Nephron (organoid): ENCODE data around the gene DIAPH2.
"Not testable (repeated sequence)": the region's sequence is repeated elsewhere in the genome, so short reads cannot be mapped to it uniquely, and the experiment has no call there.

Source experiments
- H3K27ac Mint-ChIP-seq, 3 experiments: 2 replicates each; pipeline ENCODE4 v1.8.0; 2020; ENCODE audit warnings: mixed read lengths in 3 of 3, mild to moderate bottlenecking in 2 of 3, moderate library complexity in 1 of 3
- H3K27me3 Mint-ChIP-seq: 2 replicates; pipeline ENCODE4 v1.8.0; 2021; ENCODE audit warnings: low read depth, mild to moderate bottlenecking, moderate library complexity, mixed read lengths
- H3K36me3 Mint-ChIP-seq: 2 replicates; pipeline ENCODE4 v1.8.0; 2020; ENCODE audit warnings: low read depth, mixed read lengths
- H3K4me1 Mint-ChIP-seq: 2 replicates; pipeline ENCODE4 v1.8.0; 2020; ENCODE audit warnings: mixed read lengths
- H3K4me3 Mint-ChIP-seq, 3 experiments: 2 replicates each; pipeline ENCODE4 v1.8.0; 2020; ENCODE audit warnings: mild to moderate bottlenecking in 3 of 3, mixed read lengths in 3 of 3, moderate library complexity in 2 of 3
- H3K9me3 Mint-ChIP-seq: 2 replicates; pipeline ENCODE4 v1.8.0; 2020; ENCODE audit warnings: mixed read lengths
- CTCF ChIP-seq, 3 experiments: fragments of 200-600 bp; sonication (generic); IDR thresholded peaks; one replicate each; pipeline ENCODE4 v1.5.0; 2021; ENCODE audit warnings: antibody characterized with exemption in 3 of 3; ENCODE audit not compliant: unreplicated experiment in 3 of 3

DIAPH2 gene

DNA sequence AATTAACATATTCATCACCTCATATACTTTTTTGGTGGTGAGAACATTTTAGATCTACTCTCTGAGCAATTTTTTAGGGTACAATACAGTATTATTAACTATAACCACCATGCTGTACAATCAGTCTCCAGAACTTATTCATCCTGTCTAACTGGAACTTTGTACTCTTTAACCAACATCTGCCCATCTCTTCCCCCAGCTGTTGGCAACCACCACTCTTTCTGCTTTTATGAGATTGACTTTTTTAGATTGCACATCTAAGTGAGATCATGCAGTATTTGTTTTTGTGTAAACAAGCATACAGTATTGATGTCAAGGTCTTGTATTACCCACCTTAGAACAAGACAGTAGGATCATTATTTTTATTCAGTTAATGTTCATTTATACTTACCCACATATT, 715.9 kb downstream of the DIAPH2 start:
- no peak overlapping the region for H3K4me3 Mint-ChIP-seq
- H3K27ac Mint-ChIP-seq, result no peak overlapping the region
- no peaks in the 10 kb centered on the region for H3K36me3 Mint-ChIP-seq
- no peak for TF ChIP-seq CTCF (IDR thresholded peaks at IDR 0.05; ENCODE audit: unreplicated experiment in 3 of 3)
- no peaks in the 10 kb centered on the region for H3K9me3 Mint-ChIP-seq
- no peaks in the 10 kb centered on the region for H3K4me1 Mint-ChIP-seq
- H3K27me3 Mint-ChIP-seq, result peaks cover 3% of the 10 kb centered on the region

DNA sequence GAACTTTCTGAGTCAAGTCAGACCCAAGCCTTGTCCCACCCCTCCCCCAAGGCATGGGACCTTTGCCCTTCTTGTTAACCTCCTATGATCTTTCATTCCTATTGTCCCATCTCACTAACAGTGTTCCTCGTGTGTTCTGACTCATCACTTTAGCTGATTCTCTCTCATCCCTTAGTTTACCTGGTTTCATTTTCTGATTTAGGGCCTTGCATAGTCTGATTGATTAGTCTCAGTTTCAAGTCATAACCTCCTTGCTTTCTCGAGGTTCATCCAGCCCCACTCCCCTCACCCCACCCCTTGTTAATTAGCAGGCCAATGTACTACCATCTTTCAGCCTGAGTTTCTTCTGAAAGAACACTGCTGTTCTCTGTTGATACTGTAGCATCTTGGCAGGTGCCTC, 716.5 kb downstream of the DIAPH2 start:
- TF ChIP-seq CTCF (IDR thresholded peaks at IDR 0.05; ENCODE audit: unreplicated experiment in 3 of 3), result no peak
- peaks cover under 1% of the 10 kb centered on the region for H3K4me1 Mint-ChIP-seq
- no peaks in the 10 kb centered on the region for H3K36me3 Mint-ChIP-seq
- H3K27me3 Mint-ChIP-seq, result peaks cover 3% of the 10 kb centered on the region
- H3K27ac Mint-ChIP-seq, result no peak overlapping the region
- H3K4me3 Mint-ChIP-seq, result no peak overlapping the region
- no peaks in the 10 kb centered on the region for H3K9me3 Mint-ChIP-seq

GRCh38 chrX:97401586-97402136, 717.0 kb downstream of the DIAPH2 start:
- Mint-ChIP-seq H3K9me3 (no peaks in the 10 kb centered on the region), H3K27me3 (peaks cover 3% of the 10 kb centered on the region), H3K4me1 (peaks cover 3% of the 10 kb centered on the region), H3K27ac (no peak overlapping the region), H3K4me3 (no peak overlapping the region), H3K36me3 (no peaks in the 10 kb centered on the region)
- TF ChIP-seq CTCF (IDR thresholded peaks at IDR 0.05; ENCODE audit: unreplicated experiment in 3 of 3), result no peak

DNA sequence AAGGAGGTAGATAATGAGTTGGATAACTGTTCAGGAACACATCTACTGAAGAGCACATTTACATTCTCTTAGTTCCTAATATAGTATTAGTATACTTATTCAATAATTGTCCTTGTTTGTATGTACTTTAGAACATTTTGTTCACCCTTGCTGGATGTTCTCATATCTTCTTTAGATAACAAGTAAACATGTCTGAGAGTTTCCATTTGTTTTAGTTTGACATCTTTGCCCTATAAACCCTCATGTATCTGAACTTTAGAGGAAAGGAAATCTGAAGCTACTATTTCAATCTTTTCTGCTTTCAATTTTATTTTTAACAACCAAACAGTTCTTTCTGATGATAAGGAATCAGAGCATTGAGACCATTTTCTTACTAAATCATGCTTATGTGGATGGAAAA, 717.7 kb downstream of the DIAPH2 start:
- H3K4me1 Mint-ChIP-seq, result peaks cover 3% of the 10 kb centered on the region
- H3K9me3 Mint-ChIP-seq, result no peaks in the 10 kb centered on the region
- TF ChIP-seq CTCF (IDR thresholded peaks at IDR 0.05; ENCODE audit: unreplicated experiment in 3 of 3), result no peak
- no peaks in the 10 kb centered on the region for H3K36me3 Mint-ChIP-seq
- H3K4me3 Mint-ChIP-seq, result no peak overlapping the region
- peaks cover 3% of the 10 kb centered on the region for H3K27me3 Mint-ChIP-seq
- H3K27ac Mint-ChIP-seq, result no peak overlapping the region

- Mint-ChIP-seq H3K27me3 (peaks cover 3% of the 10 kb centered on the region), H3K27ac (no peak overlapping the region), H3K4me1 (peaks cover 3% of the 10 kb centered on the region), H3K4me3 (no peak overlapping the region), H3K36me3 (no peaks in the 10 kb centered on the region), H3K9me3 (no peaks in the 10 kb centered on the region)
- no peak for TF ChIP-seq CTCF (IDR thresholded peaks at IDR 0.05; ENCODE audit: unreplicated experiment in 3 of 3)
These were observed 718.3 kb downstream of the DIAPH2 start for GRCh38 chrX:97402903-97403302.

GRCh38 chrX:97405031-97405660, 720.5 kb downstream of the DIAPH2 start:
- Mint-ChIP-seq H3K4me1 (peaks cover 3% of the 10 kb centered on the region), H3K4me3 (no peak overlapping the region), H3K27ac (no peak overlapping the region), H3K27me3 (no peaks in the 10 kb centered on the region), H3K9me3 (peaks cover 10% of the 10 kb centered on the region), H3K36me3 (peaks cover 9% of the 10 kb centered on the region)
- TF ChIP-seq CTCF (IDR thresholded peaks at IDR 0.05; ENCODE audit: unreplicated experiment in 3 of 3), result no peak

DNA sequence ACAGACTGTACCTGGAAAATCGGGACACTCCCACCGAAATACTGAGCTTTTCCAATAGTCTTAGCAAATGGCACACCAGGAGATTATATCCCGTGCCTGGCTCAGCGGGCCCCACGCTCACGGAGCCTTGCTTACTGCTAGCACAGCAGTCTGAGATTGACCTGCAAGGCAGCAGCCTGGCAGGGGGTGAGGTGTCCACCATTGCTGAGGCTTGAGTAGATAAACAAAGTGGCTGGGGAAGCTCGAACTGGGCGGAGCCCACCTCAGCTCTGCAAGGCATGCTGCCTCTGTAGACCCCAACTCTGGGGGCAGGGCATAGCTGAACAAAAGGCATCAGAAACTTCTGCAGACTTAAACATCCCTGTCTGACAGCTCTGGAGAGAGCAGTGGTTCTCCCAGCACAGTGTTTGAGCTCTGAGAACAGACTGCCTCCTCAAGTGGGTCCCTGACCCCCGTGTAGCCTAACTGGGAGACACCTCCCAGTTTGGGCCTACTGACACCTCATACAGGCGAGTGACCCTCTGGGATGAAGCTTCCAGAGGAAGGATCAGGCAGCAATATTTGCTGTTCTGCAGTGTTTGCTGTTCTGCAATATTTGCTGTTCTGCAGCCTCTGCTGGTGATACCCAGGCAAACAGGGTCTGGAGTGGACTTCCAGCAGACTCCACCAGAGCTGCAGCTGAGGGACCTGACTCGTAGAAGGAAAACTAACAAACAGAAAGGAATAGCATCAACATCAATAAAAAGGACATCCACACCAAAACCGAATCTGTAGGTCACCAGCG, 725.2 kb downstream of the DIAPH2 start:
- peaks cover 39% of the 10 kb centered on the region for H3K9me3 Mint-ChIP-seq
- H3K27me3 Mint-ChIP-seq, H3K4me3 Mint-ChIP-seq, H3K36me3 Mint-ChIP-seq, H3K27ac Mint-ChIP-seq, H3K4me1 Mint-ChIP-seq: not testable (repeated sequence)
